GM23338 (cell line): ENCODE measurements around the gene FEV. TPM values are rescaled to one million over a fixed set of nuclear protein-coding genes. Genes with fewer than 3 reads are reported as not detected.

ENCODE experiments used
- ATAC-seq: fragments of 200-7000 bp; cut with Tn5 transposase; 3 replicates; pipeline ENCODE4 v1.9.1; 2020
- DNase-seq: peaks from one replicate; pipeline ENCODE4 v3.0.0-alpha.2; 2015; ENCODE audit warnings: low spot score
- H2AFZ ChIP-seq: fragments of 200-600 bp; sonication (generic); 2 replicates; pipeline ENCODE4 v1.8.0; 2016; ENCODE audit warnings: antibody characterized with exemption, mild to moderate bottlenecking, moderate library complexity
- H3F3A ChIP-seq: fragments of 200-600 bp; sonication (generic); replicated peaks from 2 replicates; pipeline ENCODE4 v1.8.0; 2017; ENCODE audit warnings: antibody characterized with exemption, mixed run types, low read depth
- H3K27ac ChIP-seq: fragments of 200-600 bp; sonication (generic); 2 replicates; pipeline ENCODE4 v1.6.1; 2016; ENCODE audit warnings: low read depth
- H3K27me3 ChIP-seq: fragments of 200-600 bp; sonication (generic); 2 replicates; pipeline ENCODE4 v1.8.0; 2016; ENCODE audit warnings: mild to moderate bottlenecking, mixed run types, moderate library complexity; ENCODE audit not compliant: insufficient read depth
- H3K36me3 ChIP-seq: fragments of 200-600 bp; sonication (generic); 2 replicates; pipeline ENCODE4 v1.8.0; 2016; ENCODE audit warnings: mild to moderate bottlenecking; ENCODE audit not compliant: insufficient read depth
- H3K4me1 ChIP-seq: fragments of 200-600 bp; sonication (generic); 2 replicates; pipeline ENCODE4 v1.8.0; 2016; ENCODE audit warnings: mild to moderate bottlenecking, moderate library complexity; ENCODE audit not compliant: insufficient read depth
- H3K4me2 ChIP-seq: fragments of 200-600 bp; sonication (generic); 2 replicates; pipeline ENCODE4 v1.7.1; 2017; ENCODE audit warnings: mixed run types
- H3K4me3 ChIP-seq: fragments of 200-600 bp; sonication (generic); 2 replicates; pipeline ENCODE4 v1.6.1; 2016; ENCODE audit warnings: mixed run types
- H3K79me2 ChIP-seq: fragments of 200-600 bp; sonication (generic); replicated peaks from 2 replicates; pipeline ENCODE4 v1.8.0; 2017; ENCODE audit warnings: mild to moderate bottlenecking; ENCODE audit not compliant: insufficient read depth
- H3K9me2 ChIP-seq: fragments of 200-600 bp; sonication (generic); 2 replicates; pipeline ENCODE4 v1.8.0; 2017; ENCODE audit not compliant: insufficient read depth
- H4K20me1 ChIP-seq: fragments of 200-600 bp; sonication (generic); replicated peaks from 2 replicates; pipeline ENCODE4 v1.8.0; 2017; ENCODE audit warnings: mild to moderate bottlenecking; ENCODE audit not compliant: insufficient read depth
- H3K27ac Mint-ChIP-seq: 2 replicates; pipeline ENCODE4 v1.8.0; 2020; ENCODE audit warnings: inconsistent platforms, mild to moderate bottlenecking, moderate library complexity, mixed read lengths
- H3K27me3 Mint-ChIP-seq: 3 replicates; pipeline ENCODE4 v1.8.0; 2022; ENCODE audit warnings: low read depth, mild to moderate bottlenecking, moderate library complexity, mixed read lengths, inconsistent platforms; ENCODE audit not compliant: insufficient read depth, poor library complexity
- H3K36me3 Mint-ChIP-seq: 3 replicates; pipeline ENCODE4 v1.8.0; 2021; ENCODE audit warnings: low read depth, mild to moderate bottlenecking, inconsistent platforms, moderate library complexity, mixed read lengths
- H3K4me1 Mint-ChIP-seq: 3 replicates; pipeline ENCODE4 v1.8.0; 2020; ENCODE audit warnings: mild to moderate bottlenecking, inconsistent platforms, mixed read lengths
- H3K4me3 Mint-ChIP-seq: 3 replicates; pipeline ENCODE4 v1.8.0; 2021; ENCODE audit warnings: moderate library complexity, mild to moderate bottlenecking, inconsistent platforms, mixed read lengths
- H3K9me3 Mint-ChIP-seq: 3 replicates; pipeline ENCODE4 v1.8.0; 2020; ENCODE audit warnings: moderate library complexity, mild to moderate bottlenecking, inconsistent platforms, mixed read lengths
- CREB1 ChIP-seq: fragments of 250-450 bp; sonication (Bioruptor Pico); IDR thresholded peaks from 2 replicates; pipeline ENCODE4 v1.5.0; 2020; ENCODE audit warnings: low read depth, mild to moderate bottlenecking, moderate library complexity
- CTCF ChIP-seq, 2 experiments: fragments of 200-600 bp in 1 of 2; sonication (generic) in 1 of 2; conservative IDR thresholded peaks; 2 replicates each; pipeline versions ENCODE4 v1.5.1 to v1.6.1; 2016 to 2017; ENCODE audit warnings: antibody characterized with exemption in 2 of 2, low read depth in 2 of 2, mild to moderate bottlenecking in 2 of 2, moderate library complexity in 1 of 2
- ETS1 ChIP-seq: IDR thresholded peaks from 2 replicates; pipeline ENCODE4 v1.6.1; 2016; ENCODE audit warnings: antibody characterized with exemption
- EZH2 ChIP-seq: fragments of 200-600 bp; sonication (generic); IDR thresholded peaks from one replicate; pipeline ENCODE4 v1.8.0; 2017; ENCODE audit warnings: antibody characterized with exemption, mild to moderate bottlenecking, low read depth; ENCODE audit not compliant: unreplicated experiment
- EZH2phosphoT487 ChIP-seq: fragments of 200-600 bp; sonication (generic); IDR thresholded peaks from one replicate; pipeline ENCODE4 v1.8.1; 2018; ENCODE audit warnings: antibody characterized with exemption; ENCODE audit not compliant: unreplicated experiment
- JUNB ChIP-seq: IDR thresholded peaks from one replicate; pipeline ENCODE4 v1.6.1; 2016; ENCODE audit warnings: antibody characterized with exemption; ENCODE audit not compliant: unreplicated experiment
- NANOG ChIP-seq: IDR thresholded peaks from 2 replicates; pipeline ENCODE4 v1.6.1; 2016; ENCODE audit warnings: antibody characterized with exemption, borderline replicate concordance
- POLR2AphosphoS5 ChIP-seq: IDR thresholded peaks from 2 replicates; pipeline ENCODE4 v1.6.1; 2016; ENCODE audit warnings: antibody characterized with exemption, low read depth
- STAT1 ChIP-seq: IDR thresholded peaks from one replicate; pipeline ENCODE4 v1.6.1; 2016; ENCODE audit warnings: antibody characterized with exemption; ENCODE audit not compliant: unreplicated experiment
- ZNF114 ChIP-seq: fragments of 250-450 bp; sonication (Bioruptor Pico); IDR thresholded peaks from 2 replicates; pipeline ENCODE4 v1.5.0; 2020; ENCODE audit warnings: mild to moderate bottlenecking, moderate library complexity
- ZNF462 ChIP-seq: fragments of 250-450 bp; sonication (Bioruptor Pico); IDR thresholded peaks from 2 replicates; pipeline ENCODE4 v1.5.0; 2020; ENCODE audit warnings: mild to moderate bottlenecking, moderate library complexity
- polyA plus RNA-seq: library from polyadenylated mRNA; unstranded; fragments of >200 nt; fragmentation: Nextera tagmentation; extraction: Ambion mirVana; gene quantifications from 2 replicates; pipeline ENCODE4 v1.2.1, GENCODE V29; 2016
- total RNA-seq: library from RNA; depleted of rRNA; stranded (reverse); fragments of >200 nt; shearing (Covaris generic); gene quantifications from 2 replicates; pipeline ENCODE4 v1.2.3, GENCODE V29; 2014

FEV gene
- total and polyA plus RNA-seq, 2 experiments from 2014 or later = not detected

GRCh38 chr2:218995972-218996711 is 11.2 kb upstream of the FEV start:
- Histone ChIP-seq H3K27ac (no peak overlapping the region), H3K4me2 (peak overlapping the region; percentile 78), H3K9me2 (no peaks in the 10 kb centered on the region), H2AFZ (no peak overlapping the region), H3K79me2 (no peaks in the 10 kb centered on the region), H3K27me3 (peaks cover 100% of the 10 kb centered on the region), H3K4me3 (peak overlapping the region; percentile 50), H3F3A (peaks cover 11% of the 10 kb centered on the region; the same call in 1 of the 2 replicates), H3K36me3 (no peaks in the 10 kb centered on the region), H4K20me1 (peaks cover 10% of the 10 kb centered on the region; the same call in 1 of the 2 replicates), H3K4me1 (peaks cover 44% of the 10 kb centered on the region)
- Mint-ChIP-seq H3K36me3 (no peaks in the 10 kb centered on the region), H3K4me1 (peaks cover 22% of the 10 kb centered on the region), H3K9me3 (no peaks in the 10 kb centered on the region), H3K27me3 (peaks cover 99% of the 10 kb centered on the region), H3K27ac (no peak overlapping the region), H3K4me3 (peak overlapping the region; percentile 66)
- TF ChIP-seq CTCF (conservative IDR thresholded peaks at IDR 0.05; ENCODE audit: low read depth in 2 of 2) (peak; percentile 79 to 98), ZNF462 (no peak), NANOG (no peak), JUNB (no peak), CREB1 (peak; percentile 69), POLR2AphosphoS5 (no peak), EZH2 (peak; percentile 66), STAT1 (no peak), ZNF114 (CRISPR knock-in tag) (no peak), ETS1 (no peak), EZH2phosphoT487 (no peak)
- ATAC-seq = peak; percentile 9
- DNase-seq = peak; percentile 93
